LHCN-M2 (cell line): ENCODE results near the gene IFI16. TPM values are rescaled to one million over a fixed set of nuclear protein-coding genes. Genes with fewer than 3 reads are reported as not detected.
"Not testable (repeated sequence)": the region's sequence is repeated elsewhere in the genome, so short reads cannot be mapped to it uniquely, and the experiment has no call there.

Experiments
- DNase-seq: peaks from one replicate; pipeline ENCODE4 v3.0.0-alpha.2; 2012; ENCODE audit warnings: low read depth
- polyA plus RNA-seq: library from polyadenylated mRNA; unstranded; fragments of >200 nt; gene quantifications from one replicate; pipeline ENCODE4 v1.2.1, GENCODE V29; 2012; ENCODE audit warnings: missing spikeins
- total RNA-seq: library from RNA; depleted of rRNA; stranded (reverse); fragments of >200 nt; gene quantifications from 2 replicates; pipeline ENCODE4 v1.2.3, GENCODE V29; 2014; rRNA removed

IFI16 gene
- total RNA-seq = 62.2 and 106 TPM in 2 replicates
- 54.6 TPM for polyA plus RNA-seq

DNA sequence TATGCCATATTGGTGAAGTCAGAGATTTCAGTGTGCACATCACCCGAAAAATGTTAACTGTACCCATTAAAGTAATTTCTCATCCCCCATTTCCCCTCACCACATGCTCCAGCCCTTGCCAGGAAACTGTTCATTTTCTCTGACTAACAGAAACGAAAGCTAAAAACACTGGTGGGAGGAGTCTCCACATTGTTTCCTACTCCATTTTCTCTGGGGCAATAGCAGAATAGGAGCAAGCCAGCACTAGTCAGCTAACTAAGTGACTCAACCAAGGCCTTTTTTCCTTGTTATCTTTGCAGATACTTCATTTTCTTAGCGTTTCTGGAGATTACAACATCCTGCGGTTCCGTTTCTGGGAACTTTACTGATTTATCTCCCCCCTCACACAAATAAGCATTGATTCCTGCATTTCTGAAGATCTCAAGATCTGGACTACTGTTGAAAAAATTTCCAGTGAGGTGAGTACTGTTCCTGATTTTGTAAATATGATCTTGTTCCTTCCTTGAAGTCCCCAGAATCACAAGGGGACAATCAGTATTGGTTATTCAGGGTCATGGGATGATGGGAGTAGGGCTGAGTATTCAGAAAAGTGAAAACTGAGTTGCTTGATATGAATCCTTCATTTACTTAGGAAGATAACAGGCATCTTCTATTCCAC, at the start of gene IFI16:
Gene IFI16 (plus strand): TSS at position 204 of the 658 bp plus-strand sequence. CDS start 4,774 bp downstream, outside the sequence.
- DNase-seq = peak; percentile 97

- no peak for DNase-seq
These were observed 48.5 kb upstream of the IFI16 start for GRCh38 chr1:158961178-158961577.

DNA sequence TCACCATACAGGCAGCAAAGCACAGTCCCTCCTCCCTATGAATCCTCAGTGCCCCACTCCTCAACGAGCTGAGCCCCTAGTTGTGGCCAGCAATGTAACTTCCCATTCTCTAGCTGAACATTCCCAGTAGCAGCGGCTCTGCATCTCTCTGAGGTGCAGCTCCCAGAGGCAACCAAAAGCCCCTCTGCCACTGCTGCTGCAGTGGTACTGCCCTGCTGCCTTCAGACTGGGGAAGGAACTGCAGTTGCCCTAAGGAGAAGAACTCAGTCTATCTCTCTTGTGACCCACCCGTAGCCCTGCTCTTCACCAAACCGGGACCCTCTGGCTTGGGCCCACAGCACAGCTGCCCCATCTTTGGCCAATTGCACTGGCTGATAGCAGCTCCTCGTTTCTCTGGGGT, 46.7 kb upstream of the IFI16 start:
- no peak for DNase-seq

GRCh38 chr1:158969166-158969565, 40.5 kb upstream of the IFI16 start:
- DNase-seq = no peak

GRCh38 chr1:158969855-158970254, 39.9 kb upstream of the IFI16 start:
- DNase-seq = no peak

GRCh38 chr1:158972841-158973240, 36.9 kb upstream of the IFI16 start:
- DNase-seq = no peak

- DNase-seq = no peak
These were observed 33.5 kb upstream of the IFI16 start for GRCh38 chr1:158976219-158976618.

DNA sequence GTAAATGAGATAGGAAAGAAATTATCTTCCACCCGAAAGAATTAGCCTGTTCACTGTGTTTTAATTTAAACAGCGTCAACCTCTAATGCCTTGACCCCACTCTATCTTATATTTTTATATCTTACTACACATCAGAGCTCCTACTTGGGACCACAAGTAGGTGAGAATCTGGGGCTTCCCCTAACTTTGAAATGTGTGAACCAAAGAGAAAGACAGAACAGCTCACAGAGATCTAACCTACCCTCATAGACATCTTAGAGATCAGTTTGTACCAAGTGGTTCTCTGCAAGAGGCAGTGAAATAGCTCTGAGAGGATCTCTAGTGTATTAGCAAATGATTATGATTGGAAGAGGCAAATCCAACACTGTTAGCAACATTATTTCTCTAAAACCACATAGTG, 31.0 kb upstream of the IFI16 start:
- no peak for DNase-seq

DNA sequence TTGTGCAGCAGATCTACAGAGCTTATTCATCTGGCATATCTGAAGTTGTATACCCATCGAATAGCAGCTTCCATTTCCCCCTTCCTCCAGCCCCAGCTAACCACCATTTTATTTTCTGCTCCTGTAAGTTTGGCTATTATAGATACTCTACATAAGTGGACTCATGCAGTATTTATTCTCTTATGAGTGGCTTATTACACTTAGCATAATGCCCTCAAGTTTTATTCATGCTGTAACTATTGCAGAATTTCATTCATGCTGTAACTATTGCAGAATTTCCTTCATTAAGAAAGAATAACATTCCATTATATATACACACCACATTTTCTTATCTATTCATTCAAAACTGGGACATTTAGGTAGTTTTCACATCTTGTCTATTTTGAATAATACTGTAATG, 30.5 kb upstream of the IFI16 start:
- no peak for DNase-seq

DNA sequence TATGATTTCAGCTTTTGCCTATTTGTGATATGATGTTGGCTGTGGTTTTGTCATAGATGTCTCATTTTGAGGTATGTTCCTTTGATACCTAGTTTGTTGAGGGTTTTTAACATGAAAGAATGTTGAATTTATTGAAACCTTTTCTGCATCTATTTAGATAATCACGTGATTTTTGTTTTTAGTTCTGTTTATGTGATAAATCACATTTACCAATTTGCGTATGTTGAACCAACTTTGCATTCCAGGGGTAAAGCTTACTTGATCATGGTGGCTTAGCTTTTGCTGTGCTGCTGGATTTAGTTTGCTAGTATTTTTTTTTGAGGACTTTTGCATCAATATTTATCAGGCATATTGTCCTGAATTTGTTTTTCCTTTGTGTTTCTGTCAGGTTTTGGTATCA, 26.5 kb upstream of the IFI16 start:
- no peak for DNase-seq

GRCh38 chr1:158984386-158984785, 25.3 kb upstream of the IFI16 start:
- DNase-seq = no peak

- peak; percentile 23 for DNase-seq
These were observed 20.3 kb upstream of the IFI16 start for GRCh38 chr1:158989424-158989823.

- no peak for DNase-seq
These were observed 16.9 kb upstream of the IFI16 start for GRCh38 chr1:158992787-158993312.

- DNase-seq = no peak
These were observed 12.7 kb upstream of the IFI16 start for GRCh38 chr1:158996998-158997397.

GRCh38 chr1:158998037-158998780, 11.5 kb upstream of the IFI16 start:
- no peak for DNase-seq

GRCh38 chr1:158998781-158999161, 10.9 kb upstream of the IFI16 start:
- peak; percentile 54 for DNase-seq

- DNase-seq = peak; percentile 96
These were observed 10.2 kb upstream of the IFI16 start for GRCh38 chr1:158999316-159000069.

DNA sequence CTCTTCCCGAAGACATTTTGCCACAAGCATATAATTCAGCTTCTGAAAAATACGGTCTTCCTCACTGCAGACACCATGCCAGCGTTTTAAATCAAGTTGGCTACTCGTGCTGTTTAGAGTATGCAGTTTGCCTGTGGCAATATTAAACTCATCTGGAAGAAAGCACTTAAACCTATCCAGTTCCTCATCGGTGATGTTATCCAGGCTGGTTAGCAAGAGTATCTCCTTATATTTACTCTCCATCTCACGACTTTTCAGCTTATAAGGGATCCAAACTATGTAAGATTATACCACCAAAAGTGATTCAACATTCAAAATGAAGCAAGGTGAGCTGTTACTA, 9.7 kb upstream of the IFI16 start:
- DNase-seq = no peak

GRCh38 chr1:159000625-159001024, 9.1 kb upstream of the IFI16 start:
- peak; percentile 92 for DNase-seq

DNA sequence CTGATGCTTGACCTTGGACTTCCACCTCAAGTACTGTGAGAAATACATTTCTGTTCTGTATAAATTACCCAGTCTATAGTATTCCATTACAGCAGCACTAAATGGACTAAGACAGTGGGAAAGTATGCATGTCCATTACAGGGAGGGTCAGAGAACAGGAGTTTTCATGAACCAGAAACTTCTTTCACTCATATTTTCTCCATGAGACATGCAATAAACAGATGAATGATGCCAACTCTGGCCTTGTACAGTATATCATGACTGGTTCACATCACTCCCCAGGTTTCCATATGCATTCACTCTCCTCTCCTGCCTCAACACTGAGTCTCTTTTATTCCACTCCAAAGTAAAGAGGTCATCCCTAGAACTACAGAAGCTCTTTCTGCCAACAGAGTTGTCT, 4.5 kb upstream of the IFI16 start:
- no peak for DNase-seq

GRCh38 chr1:159005676-159006075, 4.0 kb upstream of the IFI16 start:
- no peak for DNase-seq

- DNase-seq = not testable (repeated sequence)
These were observed 3.4 kb upstream of the IFI16 start for GRCh38 chr1:159006210-159006807.
